A673 (cell line): ENCODE measurements around the gene GNLY. TPM values are rescaled to one million over a fixed set of nuclear protein-coding genes. Genes with fewer than 3 reads are reported as not detected.

Experiments
- BruUV-seq: library from RNA; stranded (reverse); fragments of 400-500 nt; replicated peaks from 2 replicates; lab custom pipeline; 2021; lab: Mats Ljungman, UMichigan
- CTCF ChIA-PET: fragments of 300-600 bp; sonication (Branson Sonifier 250); formaldehyde crosslinking; loops from one replicate; lab custom pipeline; 2022; ENCODE audit warnings: antibody characterized with exemption; lab: Charles Lee
- POLR2A ChIA-PET: fragments of 300-600 bp; sonication (Branson Sonifier 250); formaldehyde crosslinking; loops from one replicate; lab custom pipeline; 2022; ENCODE audit warnings: antibody characterized with exemption; ENCODE audit not compliant: low non-redundant PET; lab: Charles Lee
- DNase-seq: peaks from one replicate; pipeline ENCODE4 v3.0.0-alpha.2; 2015; ENCODE audit warnings: low spot score
- H3K27ac ChIP-seq: fragments of 200-600 bp; sonication (generic); 2 replicates; pipeline ENCODE4 v1.5.1; 2016; ENCODE audit warnings: mixed run types, low read depth, mild to moderate bottlenecking, mixed read lengths, antibody characterized with exemption, low read length; ENCODE audit not compliant: poor library complexity, severe bottlenecking
- H3K27me3 ChIP-seq: fragments of 200-600 bp; sonication (generic); replicated peaks from 2 replicates; pipeline ENCODE4 v1.6.1; 2017; ENCODE audit warnings: mixed run types, low read depth, mild to moderate bottlenecking, mixed read lengths, antibody characterized with exemption, low read length; ENCODE audit not compliant: insufficient read depth, poor library complexity
- H3K36me3 ChIP-seq: fragments of 200-600 bp; sonication (generic); 2 replicates; pipeline ENCODE4 v1.6.1; 2016; ENCODE audit warnings: mixed run types, mild to moderate bottlenecking, mixed read lengths, antibody characterized with exemption, low read length; ENCODE audit not compliant: insufficient read depth, poor library complexity, severe bottlenecking
- H3K4me1 ChIP-seq: fragments of 200-600 bp; sonication (generic); 2 replicates; pipeline ENCODE4 v1.6.1; 2017; ENCODE audit warnings: mixed run types, mild to moderate bottlenecking, mixed read lengths, antibody characterized with exemption, low read length; ENCODE audit not compliant: insufficient read depth, poor library complexity, severe bottlenecking
- H3K4me3 ChIP-seq: fragments of 200-600 bp; sonication (generic); 2 replicates; pipeline ENCODE4 v1.5.1; 2016; ENCODE audit warnings: low read depth, mixed run types, mild to moderate bottlenecking, mixed read lengths, low read length; ENCODE audit not compliant: poor library complexity, severe bottlenecking
- H3K9me3 ChIP-seq: fragments of 200-600 bp; sonication (generic); 2 replicates; pipeline ENCODE4 v1.6.1; 2016; ENCODE audit warnings: mixed run types, low read depth, mild to moderate bottlenecking, mixed read lengths, antibody characterized with exemption, low read length; ENCODE audit not compliant: poor library complexity, severe bottlenecking
- EZH2 ChIP-seq: fragments of 200-600 bp; sonication (generic); IDR thresholded peaks from 2 replicates; pipeline ENCODE4 v1.6.1; 2017; ENCODE audit warnings: borderline replicate concordance, low read depth, mild to moderate bottlenecking, mixed read lengths, antibody characterized with exemption, low read length; ENCODE audit not compliant: poor library complexity, severe bottlenecking
- intact Hi-C: fragments of 100-400 bp; cut with micrococcal nuclease; formaldehyde crosslinking; loops from one replicate; pipeline ENCODE4 v1.10.0; 2022; ENCODE audit not compliant: unreplicated experiment
- total RNA-seq: library from RNA; stranded (reverse); gene quantifications from 2 replicates; pipeline ENCODE4 v1.2.3, GENCODE V29; 2021
- TF ChIP-seq, protein P1 (sequence below): fragments of 300-800, 200-600 bp; sonication (generic); conservative IDR thresholded peaks from 2 replicates; pipeline ENCODE4 v1.5.1; 2017; ENCODE audit warnings: low read depth, mild to moderate bottlenecking, antibody characterized with exemption, low read length, moderate library complexity, mixed read lengths

GNLY gene
- total RNA-seq, 1 experiment from 2014 or later: not detected

DNA sequence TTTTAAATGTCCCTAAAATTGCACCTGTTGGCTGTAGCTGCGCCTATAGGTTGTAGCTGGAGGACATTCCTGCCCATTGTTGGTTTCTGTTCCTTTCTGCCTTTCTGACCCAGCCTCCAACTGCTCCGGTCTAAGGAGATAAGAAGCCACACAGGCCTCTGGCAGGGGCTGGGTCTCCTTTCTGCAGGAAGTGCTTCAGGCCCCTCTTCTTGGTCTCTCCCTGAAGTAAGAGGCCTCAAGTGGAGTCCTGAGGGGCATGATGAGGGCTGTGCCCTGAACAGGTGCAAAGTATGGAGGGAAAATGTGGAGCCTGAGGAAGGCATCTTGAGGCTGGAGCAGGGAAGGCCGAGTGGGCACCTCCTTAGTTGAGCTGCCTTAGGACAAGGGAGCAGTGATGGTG is 15.8 kb upstream of the GNLY start:
- no peaks in the 10 kb centered on the region for H3K27me3 ChIP-seq
- no peak overlapping the region for H3K4me3 ChIP-seq
- intact Hi-C loops: loop anchor here (2.0 to 5.0 kb wide), 2 partner anchors 28 to 134 kb away; no protein-coding TSS in a partner anchor
- H3K4me1 ChIP-seq: no peaks in the 10 kb centered on the region
- no peaks in the 10 kb centered on the region for H3K9me3 ChIP-seq
- DNase-seq: no peak
- ChIA-PET POLR2A (no interaction called here), CTCF (interaction anchor here (1.3 to 1.7 kb wide), 2 partner anchors 28 to 29 kb away, joined by 5 to 10 read pairs; no protein-coding TSS in a partner anchor)
- H3K36me3 ChIP-seq: no peaks in the 10 kb centered on the region
- BruUV-seq: no TSS peak
- no peak for TF ChIP-seq EZH2
- TF ChIP-seq, protein P1, sequence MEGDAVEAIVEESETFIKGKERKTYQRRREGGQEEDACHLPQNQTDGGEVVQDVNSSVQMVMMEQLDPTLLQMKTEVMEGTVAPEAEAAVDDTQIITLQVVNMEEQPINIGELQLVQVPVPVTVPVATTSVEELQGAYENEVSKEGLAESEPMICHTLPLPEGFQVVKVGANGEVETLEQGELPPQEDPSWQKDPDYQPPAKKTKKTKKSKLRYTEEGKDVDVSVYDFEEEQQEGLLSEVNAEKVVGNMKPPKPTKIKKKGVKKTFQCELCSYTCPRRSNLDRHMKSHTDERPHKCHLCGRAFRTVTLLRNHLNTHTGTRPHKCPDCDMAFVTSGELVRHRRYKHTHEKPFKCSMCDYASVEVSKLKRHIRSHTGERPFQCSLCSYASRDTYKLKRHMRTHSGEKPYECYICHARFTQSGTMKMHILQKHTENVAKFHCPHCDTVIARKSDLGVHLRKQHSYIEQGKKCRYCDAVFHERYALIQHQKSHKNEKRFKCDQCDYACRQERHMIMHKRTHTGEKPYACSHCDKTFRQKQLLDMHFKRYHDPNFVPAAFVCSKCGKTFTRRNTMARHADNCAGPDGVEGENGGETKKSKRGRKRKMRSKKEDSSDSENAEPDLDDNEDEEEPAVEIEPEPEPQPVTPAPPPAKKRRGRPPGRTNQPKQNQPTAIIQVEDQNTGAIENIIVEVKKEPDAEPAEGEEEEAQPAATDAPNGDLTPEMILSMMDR: no peak
- H3K27ac ChIP-seq: no peak overlapping the region

DNA sequence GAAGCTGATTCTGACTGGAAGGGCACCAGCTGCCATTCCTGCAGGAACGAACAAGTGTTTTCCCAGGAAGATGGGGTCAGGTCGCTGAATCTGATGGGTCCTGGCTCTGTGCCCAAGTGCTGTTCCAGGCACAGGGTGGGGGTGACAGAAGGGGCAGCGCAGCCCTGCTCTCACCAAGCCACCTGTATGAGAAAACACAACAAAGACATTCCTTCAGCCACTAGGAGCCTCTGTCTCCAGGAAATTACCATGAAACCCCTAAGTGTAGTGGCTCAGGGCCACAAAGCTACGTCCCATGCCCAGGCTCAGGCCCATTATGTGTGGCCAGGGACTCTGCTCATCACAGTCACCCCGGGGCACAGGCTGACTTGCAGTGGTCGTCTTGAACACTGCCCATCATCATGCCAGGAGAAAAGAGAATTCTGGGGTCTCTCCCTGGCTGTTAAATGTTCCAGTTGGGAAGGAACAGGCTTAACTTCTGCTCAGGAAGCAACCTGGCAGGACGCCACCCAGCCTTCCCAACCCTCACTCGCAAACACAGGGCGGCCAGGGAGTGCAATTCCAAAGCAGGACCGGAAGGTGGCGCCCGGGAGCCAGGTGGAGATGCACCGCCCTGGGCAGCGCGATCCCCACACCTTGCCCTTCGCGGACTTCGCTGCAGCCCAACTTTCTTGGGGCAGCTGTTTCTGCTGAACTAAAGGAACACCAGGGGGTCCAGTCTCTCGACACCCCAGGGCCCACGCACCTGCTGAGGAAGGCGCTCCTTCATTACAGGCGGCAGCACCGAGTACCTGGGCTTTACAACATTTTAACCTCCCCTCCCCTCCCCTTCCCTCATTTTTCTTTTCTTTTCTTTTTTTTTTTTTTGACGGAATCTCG is 15.1 kb upstream of the GNLY start:
- POLR2A ChIA-PET: no interaction called here
- intact Hi-C loops: loop anchor here (2.0 to 5.0 kb wide), 2 partner anchors 28 to 133 kb away; no protein-coding TSS in a partner anchor
- Histone ChIP-seq H3K4me1 (no peaks in the 10 kb centered on the region), H3K36me3 (no peaks in the 10 kb centered on the region), H3K4me3 (no peak overlapping the region), H3K27me3 (no peaks in the 10 kb centered on the region), H3K27ac (no peak overlapping the region), H3K9me3 (no peaks in the 10 kb centered on the region)
- no TSS peak for BruUV-seq
- CTCF ChIA-PET: interaction anchor here (0.7 to 1.7 kb wide), 5 partner anchors 17 to 50 kb away, joined by 4 to 15 read pairs (median 10); no protein-coding TSS in a partner anchor
- TF ChIP-seq, protein P1: peak; percentile 97
- no peak for TF ChIP-seq EZH2
- DNase-seq: peak; percentile 87

DNA sequence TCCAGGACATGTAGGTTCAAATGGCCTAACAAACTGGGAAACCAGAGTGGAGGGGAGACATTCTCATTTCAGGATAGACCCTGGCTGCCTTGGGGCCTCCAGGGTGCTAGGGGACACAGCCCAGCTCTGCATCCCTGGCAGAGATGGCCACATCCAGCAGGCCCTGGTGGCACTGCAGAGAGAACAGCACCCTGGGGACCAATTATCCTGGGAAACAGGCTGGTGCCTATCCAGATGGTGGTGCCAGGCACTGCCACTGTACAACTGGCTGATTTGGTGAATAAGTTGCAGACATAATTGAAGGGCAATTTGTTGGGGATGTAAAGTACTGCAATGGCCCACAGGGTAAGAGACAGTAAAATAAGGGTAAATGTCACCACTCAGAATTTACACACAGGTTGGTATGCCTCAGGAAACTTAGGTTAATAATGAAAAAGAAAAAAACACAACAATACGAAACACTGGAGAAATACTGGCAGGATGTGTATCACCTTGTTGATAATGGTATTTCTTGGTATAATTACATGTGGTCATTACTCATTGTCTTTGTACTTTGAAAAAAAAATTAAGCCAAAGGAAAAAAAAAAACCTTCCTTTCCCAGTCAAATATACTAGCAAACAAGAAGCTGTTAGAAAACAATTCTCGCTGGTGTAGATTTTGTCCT is 13.3 kb upstream of the GNLY start:
- Histone ChIP-seq H3K27ac (no peak overlapping the region), H3K4me1 (no peaks in the 10 kb centered on the region), H3K36me3 (no peaks in the 10 kb centered on the region), H3K9me3 (no peaks in the 10 kb centered on the region), H3K4me3 (no peak overlapping the region), H3K27me3 (no peaks in the 10 kb centered on the region)
- ChIA-PET POLR2A (no interaction called here), CTCF (interaction anchor here (0.6 to 0.9 kb wide), 2 partner anchors 32 to 48 kb away, joined by 3 to 4 read pairs; no protein-coding TSS in a partner anchor)
- BruUV-seq: no TSS peak
- no peak for TF ChIP-seq EZH2
- TF ChIP-seq, protein P1: no peak
- peak; percentile 38 for DNase-seq
- intact Hi-C loops: no loop called here
